NT2/D1 (cell line): ENCODE results near the gene ANKRD16.
"Not testable (repeated sequence)": the region's sequence is repeated elsewhere in the genome, so short reads cannot be mapped to it uniquely, and the experiment has no call there.

Experiments
- DNase-seq: peaks from one replicate; pipeline ENCODE4 v3.0.0-alpha.2; 2011; ENCODE audit warnings: low read depth, low spot score
- H3K27me3 ChIP-seq: 2 replicates; pipeline ENCODE4 v1.6.0; 2011; ENCODE audit warnings: mild to moderate bottlenecking; ENCODE audit not compliant: insufficient read length, insufficient read depth
- H3K36me3 ChIP-seq: 2 replicates; pipeline ENCODE4 v1.6.1; 2011; ENCODE audit warnings: mild to moderate bottlenecking, low read length, mixed read lengths; ENCODE audit not compliant: insufficient read depth, insufficient read length
- H3K4me1 ChIP-seq: 2 replicates; pipeline ENCODE4 v1.5.1; 2011; ENCODE audit not compliant: insufficient read depth, insufficient read length
- H3K4me3 ChIP-seq: 2 replicates; pipeline ENCODE4 v1.5.1; 2011; ENCODE audit warnings: low read depth; ENCODE audit not compliant: insufficient read length
- H3K9ac ChIP-seq: 2 replicates; pipeline ENCODE4 v1.6.0; 2011; ENCODE audit warnings: low read depth; ENCODE audit not compliant: insufficient read length
- H3K9me3 ChIP-seq: 2 replicates; pipeline ENCODE4 v1.5.1; 2011; ENCODE audit warnings: mild to moderate bottlenecking, low read length; ENCODE audit not compliant: insufficient read depth
- SUZ12 ChIP-seq: IDR thresholded peaks from 2 replicates; pipeline ENCODE4 v1.6.1; 2011; ENCODE audit not compliant: insufficient read length, insufficient read depth; ENCODE audit errors: extremely low read depth
- YY1 ChIP-seq: IDR thresholded peaks from 2 replicates; pipeline ENCODE4 v1.6.1; 2011; ENCODE audit not compliant: insufficient read length, insufficient read depth
- ZNF274 ChIP-seq: IDR thresholded peaks from 2 replicates; pipeline ENCODE4 v1.6.1; 2011; ENCODE audit warnings: mild to moderate bottlenecking, low read depth, low read length

The ANKRD16 gene

GRCh38 chr10:5832946-5833345 lies 56.7 kb downstream of the ANKRD16 start:
- Histone ChIP-seq H3K9ac (no peak overlapping the region), H3K4me3 (no peak overlapping the region), H3K4me1 (peaks cover 6% of the 10 kb centered on the region), H3K36me3 (no peaks in the 10 kb centered on the region), H3K27me3 (no peaks in the 10 kb centered on the region), H3K9me3 (no peaks in the 10 kb centered on the region)
- no peak for TF ChIP-seq SUZ12
- no peak for TF ChIP-seq YY1
- no peak for TF ChIP-seq ZNF274
- DNase-seq: no peak

DNA sequence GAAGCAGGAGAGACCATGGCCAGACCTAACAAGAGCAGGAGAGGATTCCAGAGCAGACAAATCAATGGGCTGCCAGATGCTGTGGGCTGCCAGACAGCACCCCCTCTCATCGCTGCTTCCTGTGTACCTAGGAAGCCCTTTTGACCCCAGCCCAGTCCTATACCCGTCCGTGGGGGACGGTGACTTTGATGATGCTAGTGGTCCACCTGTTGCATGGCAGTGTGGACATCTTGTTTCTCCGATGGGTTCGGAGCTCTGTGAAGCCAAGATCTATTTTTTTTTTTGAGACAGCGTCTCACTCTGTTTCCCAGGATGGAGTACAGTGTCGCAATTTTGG lies 58.3 kb downstream of the ANKRD16 start:
- Histone ChIP-seq H3K4me1 (peaks cover 6% of the 10 kb centered on the region), H3K4me3 (no peak overlapping the region), H3K9me3 (no peaks in the 10 kb centered on the region), H3K27me3 (no peaks in the 10 kb centered on the region), H3K9ac (no peak overlapping the region), H3K36me3 (no peaks in the 10 kb centered on the region)
- TF ChIP-seq ZNF274 (no peak), YY1 (no peak), SUZ12 (no peak)
- DNase-seq: no peak

DNA sequence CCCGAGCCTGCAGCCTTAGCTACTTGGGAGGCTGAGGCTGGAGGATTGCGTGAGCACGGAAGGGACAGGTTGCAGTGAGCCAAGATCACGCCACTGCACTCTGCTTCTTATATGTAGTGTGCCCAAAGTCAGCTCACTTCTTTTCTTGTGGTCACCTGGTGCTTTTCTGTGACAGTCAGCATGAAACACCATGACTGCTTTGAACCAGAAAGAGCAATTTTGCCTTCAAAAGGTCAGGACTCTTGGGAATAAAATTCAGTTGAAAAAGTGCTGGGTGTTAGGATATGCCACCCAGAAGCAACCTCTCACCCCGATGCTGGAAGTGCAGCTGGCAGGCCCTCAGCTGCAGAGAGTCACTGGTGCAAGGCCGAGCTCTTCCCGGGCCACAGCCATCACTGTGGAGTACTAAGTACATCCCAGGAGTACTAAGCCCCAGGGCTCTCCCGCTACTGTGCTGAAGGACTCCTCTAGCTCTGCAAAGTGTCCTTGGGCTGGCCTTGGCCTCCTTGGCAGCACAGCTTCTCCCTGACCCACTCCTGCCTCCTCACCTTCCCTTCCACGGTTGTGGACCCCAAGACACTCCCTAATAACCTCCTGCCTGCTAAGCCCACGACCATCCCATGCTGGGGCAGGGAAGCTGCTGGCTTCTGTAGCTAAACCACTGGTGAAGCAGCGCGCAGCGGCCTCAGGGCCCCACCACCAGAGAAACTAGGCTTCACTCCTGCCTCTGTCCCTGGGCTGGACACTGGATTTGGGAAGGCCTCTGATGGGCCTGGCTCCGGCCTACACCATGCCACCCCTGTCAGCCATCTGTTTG lies 58.9 kb downstream of the ANKRD16 start:
- Histone ChIP-seq H3K9me3 (no peaks in the 10 kb centered on the region), H3K36me3 (no peaks in the 10 kb centered on the region), H3K4me1 (peaks cover 6% of the 10 kb centered on the region), H3K4me3 (no peak overlapping the region), H3K9ac (no peak overlapping the region), H3K27me3 (no peaks in the 10 kb centered on the region)
- no peak for TF ChIP-seq SUZ12
- no peak for TF ChIP-seq YY1
- DNase-seq: no peak

DNA sequence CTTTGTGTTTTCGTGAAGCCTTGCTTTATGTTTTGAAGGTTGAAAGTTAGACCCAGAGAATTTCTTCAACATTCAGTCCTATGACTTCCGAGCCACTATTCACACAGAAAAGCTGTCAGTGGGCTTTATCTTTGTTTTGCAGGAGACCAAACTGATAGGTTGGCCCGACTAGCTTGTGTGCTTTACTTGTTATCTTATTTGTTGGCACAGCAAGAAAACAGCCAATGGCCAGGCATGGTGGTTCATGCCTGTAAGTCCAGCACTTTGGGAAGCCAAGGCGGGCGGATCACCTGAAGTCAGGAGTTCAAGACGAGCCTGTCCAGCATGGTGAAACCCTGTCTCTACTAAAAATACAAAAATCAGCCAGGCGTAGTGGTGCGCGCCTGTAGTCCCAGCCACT lies 60.4 kb downstream of the ANKRD16 start:
- no peak overlapping the region for H3K4me3 ChIP-seq
- H3K9ac ChIP-seq: no peak overlapping the region
- H3K9me3 ChIP-seq: no peaks in the 10 kb centered on the region
- DNase-seq: no peak
- H3K27me3 ChIP-seq: no peaks in the 10 kb centered on the region
- peaks cover 6% of the 10 kb centered on the region for H3K4me1 ChIP-seq
- no peaks in the 10 kb centered on the region for H3K36me3 ChIP-seq
- no peak for TF ChIP-seq ZNF274
- no peak for TF ChIP-seq YY1
- TF ChIP-seq SUZ12: no peak

DNA sequence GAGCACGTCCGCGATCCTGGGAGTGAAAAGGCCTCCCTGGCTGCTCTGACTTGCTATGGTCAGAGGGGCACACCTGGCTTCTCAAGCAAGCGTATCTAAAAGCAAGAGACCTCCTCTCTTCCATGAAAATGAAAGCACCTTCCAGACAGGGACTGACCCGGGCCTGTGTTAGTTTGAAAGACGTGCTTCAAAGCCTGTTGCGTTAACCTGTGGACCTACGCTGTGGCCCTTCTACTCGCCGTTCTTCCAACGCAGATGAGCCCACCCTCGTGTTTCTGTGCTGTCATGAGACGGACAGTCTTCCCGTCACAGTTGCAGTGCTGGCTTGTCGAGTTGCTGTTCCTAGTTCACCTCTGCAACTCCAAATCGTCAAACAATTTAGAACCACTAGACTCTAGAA lies 61.0 kb downstream of the ANKRD16 start:
- no peaks in the 10 kb centered on the region for H3K9me3 ChIP-seq
- no peaks in the 10 kb centered on the region for H3K27me3 ChIP-seq
- TF ChIP-seq ZNF274: no peak
- peaks cover 3% of the 10 kb centered on the region for H3K4me1 ChIP-seq
- DNase-seq: no peak
- no peaks in the 10 kb centered on the region for H3K36me3 ChIP-seq
- no peak overlapping the region for H3K4me3 ChIP-seq
- H3K9ac ChIP-seq: no peak overlapping the region

- no peak overlapping the region for H3K4me3 ChIP-seq
- no peaks in the 10 kb centered on the region for H3K4me1 ChIP-seq
- H3K27me3 ChIP-seq: no peaks in the 10 kb centered on the region
- H3K9ac ChIP-seq: no peak overlapping the region
- H3K36me3 ChIP-seq: no peaks in the 10 kb centered on the region
- DNase-seq: no peak
- TF ChIP-seq SUZ12 (no peak), YY1 (no peak), ZNF274 (no peak)
- H3K9me3 ChIP-seq: no peaks in the 10 kb centered on the region
Observed at GRCh38 chr10:5827841-5828240, 61.9 kb downstream of the ANKRD16 start.

GRCh38 chr10:5826511-5826910 lies 63.2 kb downstream of the ANKRD16 start:
- H3K9me3 ChIP-seq, H3K9ac ChIP-seq, H3K27me3 ChIP-seq: not testable (repeated sequence)

GRCh38 chr10:5818894-5819293 lies 70.8 kb downstream of the ANKRD16 start:
- no peaks in the 10 kb centered on the region for H3K4me1 ChIP-seq
- no peak for DNase-seq
- H3K27me3 ChIP-seq: no peaks in the 10 kb centered on the region
- H3K9ac ChIP-seq: no peak overlapping the region
- no peak overlapping the region for H3K4me3 ChIP-seq
- H3K9me3 ChIP-seq: no peaks in the 10 kb centered on the region
- TF ChIP-seq ZNF274: no peak
- TF ChIP-seq SUZ12: no peak
- TF ChIP-seq YY1: no peak
- H3K36me3 ChIP-seq: peaks cover 3% of the 10 kb centered on the region

More at GRCh38 chr10:5826511-5826910, 63.2 kb downstream of the ANKRD16 start:
- DNase-seq, H3K36me3 ChIP-seq, H3K4me1 ChIP-seq, H3K4me3 ChIP-seq: not testable (repeated sequence)
